GM03348 (cell line): ENCODE data around the gene CCDC9B.
A peak's percentile ranks its signal among the peaks of the same experiment; 100 is the strongest.

ENCODE experiments used
- DNase-seq: peaks from one replicate; pipeline ENCODE4 v3.0.0; 2012; ENCODE audit warnings: low spot score

The CCDC9B gene

DNA sequence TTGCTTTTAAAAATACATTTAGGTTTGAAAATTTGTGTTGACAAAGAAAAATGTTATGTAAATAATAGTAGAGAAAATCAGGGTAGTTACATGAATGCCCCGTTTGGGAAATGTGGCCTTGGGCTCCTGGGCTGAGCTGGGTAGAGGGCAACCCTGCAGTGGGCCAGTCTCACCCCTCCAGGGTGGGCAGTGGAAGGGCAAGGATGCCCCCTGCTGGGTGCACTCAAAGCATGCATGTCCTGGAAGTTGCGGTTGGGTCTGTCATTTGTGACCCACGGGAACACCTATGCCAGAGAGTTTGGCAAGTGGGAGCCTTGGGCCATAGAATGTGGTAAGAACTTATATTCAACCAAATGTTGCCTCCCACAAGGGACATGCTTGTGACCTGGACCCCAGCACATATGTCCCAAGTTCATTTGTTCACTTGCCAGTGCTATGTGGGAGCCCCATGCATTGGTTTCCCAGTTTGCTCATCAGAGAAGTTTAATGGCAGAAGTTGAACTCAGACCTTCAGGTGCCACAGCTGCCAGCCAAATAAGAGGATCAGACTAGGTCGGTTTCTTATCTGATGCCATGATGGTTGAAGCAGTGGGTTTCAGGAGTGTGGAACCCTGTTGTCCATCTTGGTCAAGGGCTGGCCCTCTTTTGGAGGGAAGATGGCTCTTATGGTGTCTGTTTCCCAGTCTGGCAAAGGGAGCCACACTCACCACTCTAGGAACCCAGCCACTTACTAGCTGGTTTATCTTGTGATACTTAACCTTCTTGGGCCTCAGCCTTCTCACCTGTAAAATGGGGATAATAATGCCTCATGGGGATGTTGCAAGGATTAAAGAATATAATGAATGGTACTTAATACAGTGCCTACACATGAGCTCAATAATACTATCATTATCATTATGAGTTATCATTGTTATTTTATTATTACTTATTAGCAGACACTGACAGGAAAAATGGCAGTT, 30.5 kb downstream of the CCDC9B start:
- DNase-seq: peak; percentile 68

DNA sequence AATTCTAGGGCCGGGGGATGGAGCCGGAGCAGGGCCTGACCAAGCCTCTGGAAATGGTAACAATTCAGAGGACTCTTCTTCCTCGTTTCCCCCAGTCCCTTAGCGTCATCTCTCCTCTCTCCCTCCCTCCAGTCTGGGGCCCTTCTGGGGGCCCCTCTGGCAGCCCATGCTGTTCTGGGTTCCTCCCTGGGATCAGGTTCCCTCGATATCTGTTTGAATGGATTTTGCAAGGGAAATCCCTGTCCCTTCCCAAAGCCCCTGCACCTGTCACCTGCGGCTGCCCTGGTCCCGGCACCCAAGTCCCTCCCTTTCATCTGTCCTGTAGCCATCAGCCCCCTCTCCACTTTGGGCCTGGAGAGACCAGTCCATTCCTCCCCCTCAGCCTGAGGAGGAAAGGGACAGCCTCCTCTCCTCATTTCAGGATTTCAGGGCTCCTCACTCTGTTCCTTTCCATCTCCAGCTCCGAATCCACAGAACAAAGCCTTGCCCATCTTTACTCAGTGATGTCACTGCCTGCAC, 31.3 kb downstream of the CCDC9B start:
- no peak for DNase-seq

DNA sequence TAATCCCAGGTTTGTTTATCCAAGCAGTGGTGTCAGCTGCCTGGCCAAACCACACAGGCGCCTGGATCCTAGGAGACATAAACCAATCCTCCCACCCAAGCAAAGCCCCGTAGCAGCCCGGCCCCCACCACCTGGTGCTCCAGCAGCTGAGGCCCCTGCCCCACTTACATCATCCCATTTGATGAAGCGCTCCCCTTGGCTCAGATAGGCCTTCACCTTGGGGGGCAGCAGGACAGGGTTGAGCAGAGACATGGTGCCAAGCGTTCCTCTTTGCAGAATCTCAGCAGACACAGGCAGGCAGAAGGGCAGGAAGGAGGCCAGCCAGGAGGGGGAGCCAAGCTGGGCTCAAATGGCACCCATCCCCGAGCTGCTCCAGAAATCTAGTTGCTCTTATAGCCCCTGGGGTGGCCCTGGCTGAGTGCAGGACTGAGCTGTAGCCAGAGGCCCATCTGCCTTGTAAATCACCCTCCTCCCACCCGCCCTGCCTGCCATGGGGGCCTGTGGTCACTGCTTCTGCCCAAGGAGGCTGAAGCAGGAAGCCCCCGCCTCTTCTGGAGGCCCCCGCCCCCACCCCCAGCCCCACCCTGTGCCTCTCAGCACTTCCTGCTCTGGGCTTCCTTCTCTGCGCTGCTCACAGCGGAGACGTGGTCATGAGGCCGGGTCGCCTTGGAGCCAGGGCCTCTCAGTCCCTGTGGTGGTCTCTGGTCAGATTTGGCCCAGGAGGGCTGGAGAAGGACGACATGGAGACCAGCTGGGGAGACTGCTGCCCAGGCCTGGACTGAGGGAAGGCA, 33.1 kb downstream of the CCDC9B start, which contains the start of gene PLCB2:
Gene PLCB2, minus strand, starts transcription at position 515 of the 791 bp plus-strand sequence. Its CDS starts 263 bp downstream, at position 252.
- no peak for DNase-seq

DNA sequence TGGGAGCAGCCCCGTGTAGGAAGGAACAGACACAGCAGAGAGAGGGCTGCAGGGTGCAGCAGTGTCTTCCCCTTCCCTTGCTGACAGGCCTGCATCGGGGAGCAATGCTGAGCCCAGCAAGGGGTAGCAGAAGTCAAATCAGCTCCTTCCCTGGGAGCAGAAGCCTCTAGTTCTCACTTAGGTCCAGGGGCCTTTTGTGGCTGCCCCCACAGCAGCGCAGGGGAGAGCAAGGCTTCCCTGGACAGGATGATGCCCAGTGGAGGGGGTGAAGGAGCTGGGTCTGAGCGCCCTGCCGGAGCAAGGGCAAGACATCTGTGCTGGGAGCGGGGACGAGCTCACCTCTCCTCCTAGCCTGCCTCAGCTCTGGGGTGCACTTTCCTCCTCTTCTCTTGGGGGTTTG, 33.8 kb downstream of the CCDC9B start:
- no peak for DNase-seq

DNA sequence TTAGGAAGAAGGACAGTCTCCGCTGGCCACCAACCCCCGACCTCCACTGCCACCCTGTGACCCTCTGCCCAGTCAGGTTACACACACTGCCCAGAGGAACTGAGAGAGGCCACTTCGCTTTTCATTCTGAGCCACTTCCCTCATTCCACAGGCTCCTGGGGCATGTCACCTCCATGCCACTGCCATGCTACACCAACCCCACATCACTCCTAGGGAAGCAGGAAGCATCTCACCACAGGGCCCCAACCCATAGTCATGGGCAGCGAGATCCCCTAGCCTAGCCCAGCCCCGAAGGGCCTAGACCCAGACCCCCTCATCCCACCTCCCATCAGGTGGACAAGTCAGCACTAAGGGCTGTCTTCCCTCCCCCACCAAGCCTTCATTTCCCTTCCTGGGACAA, 34.4 kb downstream of the CCDC9B start:
- no peak for DNase-seq

DNA sequence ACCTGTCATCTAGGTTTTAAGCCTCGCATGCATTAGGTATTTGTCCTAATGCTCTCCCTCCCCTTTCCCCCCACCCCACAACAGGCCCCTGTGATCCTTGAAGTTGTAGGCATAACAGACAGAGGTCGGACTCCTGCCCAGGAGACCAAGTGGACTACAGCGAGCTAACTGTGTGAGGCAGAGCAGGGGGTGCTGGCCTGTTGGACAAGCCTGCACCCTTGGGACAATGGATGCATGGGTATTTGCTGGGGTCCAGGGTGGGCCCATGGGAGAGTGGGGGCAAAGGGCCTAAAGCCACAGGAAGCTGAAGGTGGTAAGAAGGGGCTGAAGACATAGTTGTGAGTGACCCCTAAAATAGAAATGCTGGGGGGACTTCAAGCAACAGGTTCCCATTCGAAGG, 35.5 kb downstream of the CCDC9B start:
- DNase-seq: no peak

DNA sequence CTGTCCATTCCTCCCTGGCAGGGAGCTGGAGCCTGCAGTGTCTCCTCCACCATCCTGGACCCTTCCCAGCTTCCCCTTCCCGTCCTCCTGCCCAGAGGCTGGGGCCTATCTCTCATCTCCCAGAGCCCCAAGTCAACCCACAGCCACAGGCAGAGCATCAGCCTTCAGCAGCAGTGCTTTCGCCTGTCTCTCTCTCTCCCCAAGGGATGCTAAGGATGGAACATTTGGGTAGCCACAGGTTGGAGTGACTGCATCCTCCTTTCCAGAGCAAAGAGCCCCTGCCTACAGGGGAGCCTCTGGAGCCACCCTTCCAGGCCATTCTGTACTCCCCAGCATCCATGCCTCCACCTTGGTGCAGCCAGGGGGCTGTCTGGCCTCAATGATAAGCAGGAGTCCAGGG, 37.2 kb downstream of the CCDC9B start:
- DNase-seq: no peak

DNA sequence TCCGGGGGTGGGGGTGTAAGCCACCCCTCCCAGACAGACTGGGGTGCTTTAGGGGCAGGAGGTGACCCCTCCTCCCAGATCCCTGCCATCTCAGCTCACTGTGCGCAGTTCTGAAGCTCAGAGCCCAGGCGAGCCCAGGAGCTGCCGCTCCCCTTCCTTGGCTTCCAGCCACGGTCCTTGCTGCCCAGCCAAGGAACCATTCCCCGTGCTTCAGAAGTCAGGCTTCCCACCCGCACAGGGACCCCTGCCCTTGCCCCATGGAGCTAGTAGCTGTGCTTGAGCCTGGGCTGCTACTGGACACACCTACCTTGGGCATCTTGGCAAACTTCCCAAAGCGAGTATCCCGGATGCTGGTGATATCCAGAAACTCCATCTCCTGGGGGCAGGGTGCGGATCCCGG, 37.8 kb downstream of the CCDC9B start:
- no peak for DNase-seq

DNA sequence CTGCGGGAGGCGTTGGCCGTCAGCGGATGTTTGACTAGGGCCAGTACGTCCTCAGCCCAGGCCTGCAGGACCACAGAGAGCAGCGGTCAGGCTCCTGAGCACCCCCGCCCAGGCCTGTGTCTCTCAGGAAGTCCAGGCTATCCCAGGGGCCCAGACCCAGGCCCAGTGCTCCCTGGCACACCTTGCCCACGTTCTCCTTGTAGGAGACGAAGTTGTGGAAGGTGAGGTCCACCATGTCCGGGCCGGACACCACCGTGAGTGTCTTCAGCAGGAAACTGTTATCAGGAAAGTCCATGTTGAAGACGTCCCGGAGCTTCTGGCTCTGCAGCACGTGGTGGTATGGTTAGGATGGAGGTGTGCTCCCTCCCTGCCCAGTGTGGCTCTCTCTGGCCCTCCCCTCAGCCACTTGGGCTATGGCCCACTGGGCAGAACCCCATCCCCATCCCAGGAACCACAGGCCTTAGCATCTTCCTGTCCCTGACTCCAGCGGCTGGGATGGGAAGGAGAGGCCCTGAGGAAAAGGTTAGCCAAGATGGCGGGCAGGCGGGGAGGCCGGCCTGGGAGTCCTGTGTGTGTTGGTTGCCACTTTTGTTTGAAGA, 38.4 kb downstream of the CCDC9B start:
- DNase-seq: no peak

DNA sequence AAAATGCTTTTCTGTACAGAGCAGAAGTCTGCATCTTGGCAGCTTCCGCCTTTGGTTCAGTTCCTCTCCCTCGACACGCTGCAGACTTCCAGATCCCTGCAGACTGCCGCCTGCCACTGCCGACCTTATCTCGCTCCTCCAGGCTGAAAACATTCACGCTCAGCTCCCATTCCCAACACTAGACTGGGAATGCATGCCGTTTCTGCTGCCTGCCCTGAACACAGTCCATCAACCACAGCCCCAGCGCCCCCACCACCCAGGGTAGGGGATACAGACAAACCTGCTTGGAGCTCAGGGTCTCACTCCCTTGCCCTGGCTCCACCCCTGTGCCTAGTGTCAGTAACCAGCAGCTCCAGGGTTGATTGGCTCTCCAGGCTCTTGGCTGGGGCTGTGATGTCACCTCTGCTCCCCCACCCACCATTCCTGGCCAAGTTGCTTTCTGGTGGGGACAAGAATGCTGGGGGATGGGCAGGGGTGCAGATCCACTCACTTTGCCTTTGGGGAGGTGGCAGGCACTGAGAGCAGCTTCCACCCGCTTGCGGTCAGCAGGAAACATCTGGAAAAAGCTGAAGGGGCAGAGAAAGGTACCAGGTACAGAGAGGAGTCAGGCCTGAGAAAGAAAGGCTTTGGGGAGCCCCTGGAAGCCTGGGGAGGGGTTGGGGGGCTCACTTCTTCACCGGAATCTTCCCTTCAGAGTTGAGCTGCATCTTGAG, 39.1 kb downstream of the CCDC9B start:
- DNase-seq: no peak

DNA sequence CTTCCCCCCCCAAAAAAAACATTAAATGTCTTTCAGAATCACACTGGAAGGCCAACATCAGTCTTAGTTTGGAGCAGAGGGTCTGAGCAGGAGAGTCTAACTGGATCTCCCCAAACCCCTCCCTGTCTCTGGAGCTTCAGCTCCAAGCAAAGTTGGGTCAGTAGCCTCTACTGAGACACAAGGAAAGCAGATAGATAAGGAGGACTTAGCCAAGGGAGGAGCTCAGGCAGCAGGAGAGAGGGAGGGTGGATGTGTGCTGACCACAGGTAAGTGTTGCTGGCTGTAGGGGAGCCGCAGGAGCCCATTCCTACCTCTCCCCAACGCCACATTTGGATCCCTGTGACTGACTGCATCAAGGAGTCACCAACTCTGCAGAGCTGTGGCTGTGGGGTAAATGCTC, 40.0 kb downstream of the CCDC9B start:
- no peak for DNase-seq

DNA sequence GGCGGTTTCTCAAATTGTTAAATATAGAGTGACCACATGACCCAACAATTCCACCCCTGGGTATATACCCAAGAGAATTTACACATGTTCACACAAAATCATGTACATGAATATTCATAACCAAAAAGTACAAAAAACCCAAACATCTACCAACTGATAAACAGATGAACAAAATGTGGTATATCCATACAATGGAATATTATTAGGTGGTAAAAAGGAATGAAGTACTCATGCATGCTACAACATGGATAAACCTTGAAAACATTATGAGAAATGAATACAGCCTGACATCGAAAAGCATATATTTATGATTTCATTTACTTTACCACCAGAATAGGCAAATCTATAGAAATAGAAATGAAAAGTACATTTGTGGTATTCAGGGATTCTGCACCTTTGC, 40.4 kb downstream of the CCDC9B start:
- DNase-seq: no peak

DNA sequence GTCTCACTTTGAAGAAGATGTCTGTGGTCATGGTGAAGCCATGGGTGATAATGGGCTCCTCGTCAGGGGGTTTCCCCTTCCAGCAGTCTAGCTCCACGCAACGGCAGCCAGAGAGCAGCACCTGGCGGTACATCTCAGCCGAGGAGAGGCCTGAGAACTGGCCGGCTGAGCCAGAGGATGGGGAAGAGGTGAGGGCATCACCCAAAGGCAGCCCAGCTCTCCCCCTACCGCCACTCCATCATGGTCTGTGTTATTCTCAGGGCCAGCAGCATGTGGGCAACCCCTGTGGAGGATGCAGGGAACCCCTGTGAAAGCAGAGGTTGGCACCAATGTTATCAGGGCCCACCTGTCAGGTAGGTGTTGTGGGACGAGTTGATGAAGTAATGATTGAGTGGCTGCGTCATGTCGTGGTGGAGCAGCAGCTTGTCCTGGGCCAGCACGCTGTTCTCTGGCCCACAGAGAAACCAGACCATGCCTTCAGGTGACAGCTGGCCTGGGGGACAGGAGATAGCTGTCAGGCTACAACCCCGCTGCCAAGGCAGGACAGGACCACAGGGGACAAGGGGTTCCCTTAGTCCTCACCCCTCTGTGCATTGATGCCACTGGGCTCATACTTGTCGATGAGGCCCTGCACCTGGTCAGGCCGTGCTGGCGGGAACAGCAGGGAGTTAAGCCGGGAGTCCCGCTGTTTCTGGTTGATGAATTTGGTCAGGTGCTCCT, 42.4 kb downstream of the CCDC9B start:
- DNase-seq: no peak

DNA sequence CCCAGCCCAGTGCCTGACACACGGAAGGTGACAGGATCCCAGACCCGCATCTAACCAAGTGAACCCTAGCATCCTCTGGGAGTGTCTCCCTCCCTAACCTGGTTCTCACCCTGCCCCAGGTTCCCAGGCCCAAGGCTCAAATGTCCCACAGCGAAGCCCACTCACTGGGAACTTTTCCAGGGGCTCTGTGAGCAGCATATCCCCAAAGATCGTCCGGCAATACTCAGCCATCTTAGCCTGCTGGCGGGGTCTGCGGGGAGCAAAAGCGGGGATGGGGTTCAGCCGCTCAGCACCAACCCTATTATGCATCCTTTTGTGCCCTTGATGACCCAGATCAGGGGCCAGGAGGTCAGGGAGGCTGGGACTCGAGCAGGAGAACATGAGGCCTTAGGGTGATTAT, 43.4 kb downstream of the CCDC9B start:
- no peak for DNase-seq

DNA sequence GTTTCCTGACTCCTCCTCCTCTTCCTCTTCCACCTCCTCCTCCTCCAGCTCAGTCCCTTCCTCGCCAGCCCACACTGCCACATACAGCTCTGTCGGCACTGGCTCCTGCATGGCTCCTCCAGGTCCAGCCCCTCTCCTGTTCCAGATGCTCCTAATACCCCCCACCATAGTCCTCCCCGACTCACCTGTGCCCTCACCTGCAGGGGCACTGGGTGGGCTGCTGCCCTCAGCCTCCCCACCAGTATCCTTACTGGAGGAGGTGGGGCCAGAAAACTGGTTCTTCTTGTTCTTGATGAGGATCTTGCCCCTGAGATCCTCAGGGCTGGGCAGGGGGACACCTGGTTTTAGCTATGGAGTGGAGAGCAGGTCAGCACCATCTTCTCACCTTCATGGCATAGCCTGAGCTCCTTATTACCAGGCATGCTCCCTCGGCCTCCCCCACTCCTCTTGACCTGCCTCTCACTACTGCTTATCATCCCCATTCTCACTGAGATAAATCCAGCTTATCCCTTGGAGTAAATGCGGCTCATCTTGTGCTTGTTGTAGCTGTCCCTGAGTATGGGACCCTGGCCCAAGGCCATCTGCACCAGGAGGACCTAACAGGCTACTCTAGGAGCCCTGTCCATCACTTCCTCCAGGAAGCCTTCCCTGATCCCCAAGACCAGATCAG, 44.0 kb downstream of the CCDC9B start:
- no peak for DNase-seq

DNA sequence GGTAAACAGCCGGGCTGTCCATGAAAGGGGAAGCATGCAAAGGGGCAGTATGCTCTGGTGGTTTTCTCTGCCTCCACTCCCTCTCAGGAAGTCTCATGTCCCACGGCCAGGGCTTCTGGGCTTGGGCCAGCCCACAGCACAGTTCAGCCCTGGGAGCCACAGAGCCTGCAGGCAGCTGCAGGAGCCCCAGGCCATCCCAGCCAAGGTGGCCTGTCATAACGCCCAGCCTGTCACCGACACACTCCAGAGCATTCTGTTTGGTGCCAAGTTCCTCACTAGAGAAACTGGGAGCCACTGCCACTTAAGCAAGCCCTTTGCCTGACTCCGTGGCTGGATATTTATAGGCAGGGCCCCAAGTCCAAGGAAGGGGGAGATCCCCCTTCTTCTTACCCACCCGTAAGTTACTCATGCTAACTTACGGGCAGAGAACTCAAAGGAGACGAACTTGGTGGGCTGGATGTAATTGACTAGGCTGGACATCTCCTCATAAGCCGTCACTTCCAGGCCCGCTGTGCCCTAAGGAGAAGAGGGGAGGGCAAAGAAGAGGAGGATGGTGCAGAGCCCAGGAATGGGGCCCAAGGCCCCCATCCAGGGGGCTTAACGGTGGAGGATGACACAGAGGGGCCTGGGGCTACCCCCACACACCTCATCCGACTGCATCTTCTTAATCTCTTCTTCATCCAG, 44.7 kb downstream of the CCDC9B start:
- DNase-seq: no peak

DNA sequence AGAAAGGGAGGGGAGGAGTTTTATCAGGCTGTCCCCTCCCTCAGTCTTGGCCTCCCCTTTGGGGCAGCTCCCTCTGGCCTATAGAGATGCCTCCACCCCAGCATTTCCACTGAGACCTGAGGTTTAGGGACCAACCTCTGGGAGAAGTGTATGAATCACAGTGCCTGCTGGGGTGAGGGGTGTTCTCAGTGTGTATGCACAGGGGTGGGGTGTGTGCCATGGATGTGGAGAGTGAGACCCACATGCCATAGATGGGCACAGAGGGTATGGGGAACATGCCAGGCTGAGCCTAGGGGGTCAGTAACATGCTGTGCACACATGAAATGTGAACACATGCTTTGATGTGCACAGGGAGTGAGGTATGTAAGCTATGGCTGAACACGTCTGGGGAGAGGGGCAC, 45.4 kb downstream of the CCDC9B start:
- no peak for DNase-seq

DNA sequence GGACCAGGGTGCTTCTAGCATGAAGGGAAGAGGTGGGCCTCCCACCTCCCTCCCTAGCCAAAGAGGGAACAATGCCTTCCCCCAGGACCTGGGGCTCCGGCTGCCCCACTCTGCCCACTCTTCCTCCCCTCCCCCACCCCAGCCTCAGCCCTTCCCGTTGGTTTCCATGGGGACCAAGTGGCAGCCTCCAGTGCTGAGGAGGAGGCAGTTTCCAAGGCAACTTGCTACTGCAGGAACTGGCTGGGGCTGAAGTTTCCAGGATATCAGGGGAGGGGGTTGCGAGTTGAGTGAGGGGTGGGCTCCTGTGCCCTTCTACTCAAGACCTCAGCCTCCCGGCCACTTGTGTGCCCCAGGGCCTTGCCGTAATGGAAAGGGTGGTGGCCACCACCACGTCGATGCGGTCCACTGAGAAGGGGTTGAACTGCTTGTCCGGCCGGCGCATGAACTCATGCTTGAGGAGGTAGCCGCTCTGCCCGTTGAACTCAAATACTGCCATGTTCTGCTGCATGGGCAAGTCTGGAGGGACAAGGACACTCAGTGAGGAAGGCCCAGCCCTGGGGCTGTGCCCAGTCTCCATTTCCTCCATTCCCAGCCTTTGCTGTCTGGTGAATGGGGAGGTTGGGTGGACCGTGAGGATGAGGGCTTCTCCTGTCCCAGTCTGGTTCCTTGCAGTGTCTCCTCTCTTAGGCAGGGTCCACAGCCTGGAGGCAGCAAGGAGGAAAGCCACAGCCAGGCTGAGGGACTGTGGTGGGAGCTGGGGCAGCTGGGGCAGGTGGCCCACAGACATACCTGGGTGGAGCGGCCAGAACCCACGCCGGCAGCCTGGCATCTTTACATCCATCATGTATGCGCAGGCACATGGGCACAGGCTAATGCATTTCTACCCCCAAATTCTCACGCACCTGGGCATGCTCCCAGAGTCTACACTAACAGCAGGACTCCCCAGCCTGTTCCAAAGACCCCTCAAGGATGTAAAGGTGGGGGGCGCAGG, 46.5 kb downstream of the CCDC9B start:
- no peak for DNase-seq

DNA sequence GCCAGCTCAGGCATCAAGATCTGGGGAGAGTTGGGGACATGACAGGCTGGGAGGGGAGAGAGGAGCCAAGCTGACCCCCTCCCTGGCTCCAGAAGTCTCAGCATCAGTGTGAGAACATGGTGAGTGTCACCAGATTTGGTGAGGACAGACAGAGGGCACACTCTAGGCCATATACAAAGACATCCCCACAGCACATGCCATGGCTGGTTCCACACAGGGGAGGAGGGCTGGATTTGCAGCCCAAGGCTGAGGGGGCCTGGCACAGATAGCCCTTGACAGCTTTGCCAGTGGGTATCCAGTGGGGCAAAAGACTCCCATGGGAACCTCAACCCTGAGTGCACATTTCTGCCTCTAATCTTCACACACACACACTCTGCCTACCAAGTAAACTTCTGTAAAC, 47.7 kb downstream of the CCDC9B start:
- DNase-seq: no peak
